OCI-LY1 (cell line): ENCODE data around the gene SPACA4.

Experiments
- CTCF ChIP-seq: fragments of 200-600 bp; sonication (generic), shearing (Covaris generic); IDR thresholded peaks from 2 replicates; pipeline ENCODE4 v1.5.1; 2017; ENCODE audit warnings: mild to moderate bottlenecking, antibody characterized with exemption, low read length, moderate library complexity, mixed read lengths
- EZH2 ChIP-seq: fragments of 200-600 bp; sonication (generic), shearing (Covaris generic); IDR thresholded peaks from 2 replicates; pipeline ENCODE4 v1.8.0; 2017; ENCODE audit warnings: borderline replicate concordance, mixed run types, mild to moderate bottlenecking, antibody characterized with exemption, low read length, moderate library complexity, mixed read lengths

GRCh38 chr19:48636859-48637448, 30.4 kb downstream of the SPACA4 start, which contains the start of gene DBP:
- TF ChIP-seq CTCF (peak; percentile 39; the same call in 1 of the 2 replicates), EZH2 (no peak)
